Stimulated activated CD8-positive, alpha-beta memory T cell treated with anti-CD3 and anti-CD28 coated beads, Interleukin-12 subunit alpha, Interleukin-12 subunit beta, amount 100 ng/mL, for 1 hour (primary cell): Measurements from ENCODE around the gene ASPM.

Experiments used
- DNase-seq: peaks from one replicate; pipeline ENCODE4 v3.0.0-alpha.2; 2020; ENCODE audit warnings: low read depth

The ASPM gene

DNA sequence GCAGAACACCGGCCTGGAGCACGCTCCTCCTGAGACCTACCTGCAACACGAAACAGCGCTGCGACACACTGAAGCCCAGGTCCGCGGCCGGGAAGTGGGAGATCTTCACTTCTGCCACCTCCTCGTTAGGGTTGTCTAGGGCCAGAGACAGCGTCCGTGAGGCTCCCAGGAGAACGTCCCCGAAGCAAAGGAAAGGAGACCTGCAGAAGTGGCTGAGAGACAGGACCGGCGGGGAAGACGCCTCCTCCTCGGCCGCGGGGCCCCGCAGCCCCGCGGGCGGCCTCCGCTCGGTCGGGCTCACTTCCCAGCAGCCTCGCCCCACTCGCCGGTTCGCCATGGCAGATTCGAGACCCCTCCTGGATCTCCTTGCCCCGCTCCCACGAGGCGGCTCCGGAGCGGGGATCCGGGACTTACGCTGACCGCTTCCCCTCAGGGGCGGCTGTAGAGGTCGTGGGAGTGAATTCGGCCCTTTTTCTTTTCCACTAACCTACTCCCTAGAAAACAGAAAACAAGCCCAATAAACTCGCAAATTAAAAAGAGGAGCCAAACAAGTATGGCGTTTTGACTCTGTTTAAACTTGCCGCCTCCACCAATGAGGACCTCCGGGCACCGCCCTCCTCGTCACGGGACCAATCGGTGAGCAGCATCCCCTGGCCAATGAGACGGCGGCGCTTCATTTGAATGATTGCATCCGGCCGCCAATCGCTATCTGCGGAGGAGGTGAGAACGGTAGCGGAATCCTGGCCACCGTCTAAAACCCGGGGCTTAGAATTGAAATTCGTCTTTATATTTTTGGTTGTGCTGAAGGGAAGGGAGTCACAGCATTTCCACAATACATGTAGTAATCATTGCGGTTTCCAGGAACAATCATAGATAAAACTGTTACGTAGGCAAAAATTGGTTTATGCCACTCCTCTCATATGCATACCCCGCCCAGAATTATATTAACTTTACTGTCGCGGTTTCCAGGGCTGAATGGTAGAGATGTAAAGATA is at the start of gene ASPM:
TSS of gene ASPM (minus strand) at position 569 of the 995 bp plus-strand sequence. CDS start at position 337, 232 bp downstream.
- DNase-seq: peak; percentile 92

- no peak for DNase-seq
Observed at GRCh38 chr1:197195100-197195499, 48.6 kb upstream of the ASPM start.

- DNase-seq: no peak
Observed at GRCh38 chr1:197184190-197184589, 37.7 kb upstream of the ASPM start.

GRCh38 chr1:197183195-197183748 is 36.8 kb upstream of the ASPM start:
- no peak for DNase-seq

- DNase-seq: no peak
Observed at GRCh38 chr1:197182716-197183115, 36.2 kb upstream of the ASPM start.

GRCh38 chr1:197181982-197182381 is 35.5 kb upstream of the ASPM start:
- no peak for DNase-seq

DNA sequence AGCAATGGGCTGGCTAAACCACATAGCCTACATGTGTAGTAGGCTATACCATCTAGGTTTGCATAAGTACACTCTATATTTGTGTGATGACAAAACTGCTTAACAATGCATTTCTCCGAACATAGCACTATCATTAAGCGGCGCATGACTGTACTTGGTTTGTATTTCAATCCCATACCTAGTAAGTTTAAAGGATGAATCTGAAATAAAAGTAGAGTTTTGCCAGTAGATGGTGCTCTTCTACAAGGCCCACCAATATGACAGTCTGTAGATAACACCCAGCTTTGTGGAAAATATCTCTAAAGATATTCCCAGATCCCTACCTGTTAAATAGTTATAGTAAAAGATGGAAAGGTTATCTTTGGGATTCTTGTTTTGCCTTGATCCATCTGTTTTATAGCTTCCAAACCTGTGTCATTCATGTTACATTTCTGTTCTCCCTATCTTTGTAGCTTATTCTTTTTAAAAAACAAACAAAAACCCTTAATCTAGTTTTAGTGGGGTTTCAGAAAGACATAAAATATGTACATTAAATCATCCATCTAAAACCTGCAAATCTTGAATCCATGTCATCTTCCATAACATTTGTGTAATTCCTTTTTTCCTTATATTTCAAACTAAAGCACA is 33.9 kb upstream of the ASPM start:
- DNase-seq: no peak

- DNase-seq: no peak
Observed at GRCh38 chr1:197178998-197179397, 32.5 kb upstream of the ASPM start.

DNA sequence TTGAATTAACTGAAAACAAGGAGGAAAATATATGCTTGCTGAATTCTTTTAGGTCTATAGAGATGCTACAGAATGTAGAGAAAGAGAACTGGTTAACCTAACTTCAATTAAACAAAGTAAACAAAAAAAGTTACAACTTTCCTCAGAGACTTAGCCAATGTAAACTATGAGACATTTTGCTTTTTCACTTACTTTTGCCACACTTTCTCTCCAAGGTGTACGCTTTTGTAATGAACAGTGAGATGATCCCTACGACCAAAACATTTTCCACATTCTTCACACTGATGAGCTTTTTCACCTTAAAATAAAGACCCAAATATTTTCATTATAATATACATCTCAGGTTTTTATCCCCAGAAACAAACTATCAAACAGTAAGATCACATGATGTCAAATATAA is 28.3 kb upstream of the ASPM start:
- DNase-seq: no peak

DNA sequence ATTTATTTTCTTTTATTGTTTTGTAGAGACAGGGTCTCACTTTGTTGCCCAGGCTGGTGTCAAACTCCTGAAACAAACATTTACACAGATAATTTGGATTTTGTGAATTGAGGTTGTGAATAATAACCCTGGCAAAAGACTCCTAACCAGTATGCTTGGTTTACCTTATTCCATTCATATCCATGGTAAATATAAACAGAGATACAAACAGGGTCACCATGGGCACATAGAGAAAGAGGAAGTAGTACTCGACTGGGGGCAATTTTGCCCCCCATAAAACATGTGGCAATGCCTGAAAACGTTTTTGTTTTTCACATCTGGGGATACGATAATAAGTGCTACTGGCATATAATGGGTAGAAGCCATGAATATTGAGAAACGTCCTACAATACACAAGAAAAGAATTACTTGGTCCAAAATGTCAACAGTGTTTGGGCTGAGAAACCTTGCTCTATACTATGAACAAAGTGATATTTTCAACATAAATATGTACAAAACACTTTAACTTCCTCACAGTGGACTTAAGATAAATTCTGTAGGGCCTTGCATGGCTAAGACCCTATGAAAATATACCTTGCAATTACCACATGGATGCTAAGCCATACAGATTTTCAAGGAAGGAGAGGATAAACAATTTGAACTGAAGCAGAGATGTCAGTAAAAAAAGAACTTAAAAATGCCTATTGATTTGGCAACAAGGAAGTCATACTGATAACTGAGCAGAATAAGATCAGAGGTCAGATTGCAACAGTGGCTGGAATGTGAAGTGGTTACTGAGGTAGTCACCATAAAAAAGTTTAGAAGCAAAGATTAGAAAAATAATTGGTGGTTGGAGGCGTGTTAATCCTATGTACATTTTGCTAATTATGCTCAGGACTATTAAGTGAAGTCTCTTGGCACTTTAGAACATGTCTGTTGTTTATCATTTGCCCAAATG is 27.4 kb upstream of the ASPM start:
- no peak for DNase-seq

- no peak for DNase-seq
Observed at GRCh38 chr1:197171531-197171930, 25.1 kb upstream of the ASPM start.

DNA sequence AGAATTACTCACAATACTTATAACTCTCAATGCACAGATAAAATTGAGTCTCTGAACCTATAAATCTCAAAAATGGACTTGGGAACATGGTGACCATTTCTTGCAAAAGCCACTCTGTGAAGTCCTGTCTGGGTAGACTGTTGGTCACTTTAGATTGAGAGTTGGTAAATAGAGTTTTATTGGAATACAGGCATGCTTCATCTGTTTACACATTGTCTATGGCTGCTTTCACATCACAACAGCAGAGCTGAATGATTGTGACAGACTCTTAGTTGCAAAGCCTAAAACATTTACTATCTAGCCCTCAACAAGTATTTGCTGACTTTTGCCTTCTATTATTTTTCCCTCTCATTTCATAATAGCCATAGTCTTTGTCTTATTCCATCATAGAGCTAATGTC is 24.1 kb upstream of the ASPM start:
- DNase-seq: no peak

- no peak for DNase-seq
Observed at GRCh38 chr1:197159461-197159860, 13.0 kb upstream of the ASPM start.

- no peak for DNase-seq
Observed at GRCh38 chr1:197156692-197157091, 10.2 kb upstream of the ASPM start.

- no peak for DNase-seq
Observed at GRCh38 chr1:197152662-197153061, 6.2 kb upstream of the ASPM start.

DNA sequence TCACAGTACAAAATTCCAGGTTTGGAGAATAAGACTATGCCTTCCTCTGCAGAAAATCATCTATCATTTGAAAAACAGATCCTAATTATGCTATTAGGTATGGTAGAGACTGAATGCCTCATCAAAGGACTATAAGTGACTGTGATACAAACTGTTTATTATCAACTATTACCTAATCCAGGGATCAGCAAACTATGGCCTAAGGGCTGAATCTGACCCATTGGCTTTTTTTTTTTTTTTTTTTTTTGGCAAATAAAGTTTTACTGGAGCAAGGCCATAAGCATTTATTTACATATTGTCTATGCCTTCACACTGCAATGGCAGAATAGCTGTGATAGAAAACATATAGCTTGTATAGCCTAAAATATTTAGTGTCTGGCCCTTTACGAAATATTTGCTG is 4.7 kb upstream of the ASPM start:
- DNase-seq: no peak

DNA sequence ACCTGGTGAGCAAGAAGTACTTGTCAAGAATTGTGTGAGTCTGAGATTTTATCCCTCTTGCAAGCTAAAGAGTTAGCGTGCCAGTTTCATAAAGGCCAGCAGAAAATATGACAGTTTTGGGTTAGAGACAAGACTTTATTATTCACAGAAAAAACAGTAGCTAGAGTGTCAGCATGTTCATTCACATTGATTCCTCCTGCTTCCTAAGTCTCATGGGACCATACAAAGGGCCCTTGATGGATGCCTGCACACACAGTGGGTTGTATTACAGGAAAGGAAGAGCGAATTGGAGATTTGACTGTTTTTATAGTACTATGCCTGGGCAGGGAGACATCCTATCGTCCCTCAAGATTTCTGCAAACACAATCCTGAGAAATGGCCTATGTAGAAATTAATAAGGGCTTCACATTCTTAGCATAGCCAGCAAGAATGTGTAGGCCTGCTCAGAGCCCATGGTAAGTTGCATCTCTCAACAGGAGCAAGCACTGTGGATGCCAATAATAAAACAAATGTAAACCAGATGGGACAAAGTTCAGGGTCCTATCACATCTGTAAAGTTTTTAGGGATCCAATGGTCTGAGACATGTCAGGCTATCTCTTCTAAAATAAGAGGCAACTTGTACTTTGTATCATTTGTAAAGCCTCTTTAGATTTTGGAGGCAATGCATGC is 4.0 kb upstream of the ASPM start:
- no peak for DNase-seq

- no peak for DNase-seq
Observed at GRCh38 chr1:197149340-197149739, 2.9 kb upstream of the ASPM start.

DNA sequence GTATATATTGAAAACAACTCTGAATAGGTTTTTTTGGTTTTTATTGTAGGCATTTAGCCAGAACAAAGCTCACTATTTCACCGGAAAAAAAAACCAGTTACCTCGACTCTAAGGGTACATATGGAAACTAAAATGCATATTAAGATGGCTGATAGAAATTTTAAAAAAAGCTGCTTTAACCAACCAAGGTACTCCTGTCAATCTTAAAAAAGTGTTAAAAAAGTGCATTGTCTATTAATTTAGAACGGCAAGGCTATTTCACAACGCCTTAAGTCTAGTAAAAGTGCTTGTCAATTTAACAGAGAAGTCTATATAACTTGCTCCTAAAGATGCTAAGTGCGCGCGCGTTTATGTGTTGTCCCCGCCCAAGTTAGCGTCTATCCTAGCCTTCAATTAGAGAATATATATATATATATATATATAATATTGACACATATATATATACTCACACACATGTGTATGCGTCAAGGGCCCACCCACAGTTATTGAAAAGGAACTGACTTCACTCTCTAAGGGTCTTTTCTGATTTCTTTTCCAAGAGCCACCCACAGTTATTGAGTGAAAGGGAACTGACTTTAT is 934 bp downstream of the ASPM start:
- DNase-seq: no peak

DNA sequence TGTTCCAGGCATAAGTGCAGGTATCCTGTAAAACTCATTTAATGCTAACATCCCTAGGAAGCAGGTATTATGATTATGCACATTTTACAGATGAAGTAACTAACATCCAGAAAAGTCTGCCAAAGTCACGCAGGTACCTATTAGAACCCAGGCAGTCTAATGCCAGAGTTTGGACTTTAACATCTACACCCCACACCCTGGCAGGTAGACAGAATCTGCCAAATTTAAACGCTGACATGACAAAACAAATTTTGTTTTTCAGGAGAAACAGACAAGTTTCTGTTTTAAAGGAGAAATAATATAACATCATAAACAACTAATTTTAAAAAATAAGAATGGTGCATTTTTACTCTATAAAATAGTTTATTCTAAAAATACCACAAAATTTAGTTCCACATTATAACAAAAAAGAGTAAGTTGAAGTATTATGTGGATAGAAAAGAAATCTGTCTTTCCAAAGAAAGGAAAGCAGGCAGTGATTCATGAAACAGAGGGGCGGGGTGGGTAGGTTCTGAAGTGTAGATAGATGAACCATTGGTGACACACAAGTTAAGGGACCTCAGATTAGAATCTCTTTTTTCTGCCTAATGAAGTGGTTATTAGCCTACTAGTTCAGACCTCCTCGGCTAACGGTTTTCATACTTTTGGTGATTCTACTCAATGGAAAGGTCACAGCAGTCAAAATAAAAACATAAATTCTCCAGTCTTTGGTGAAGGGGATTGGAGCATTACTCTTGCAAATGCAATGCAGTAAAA is 1.7 kb downstream of the ASPM start:
- DNase-seq: no peak
